Tibial nerve (tissue), 4 donors: ENCODE data around the gene TBC1D13.

Experiments
- CTCF ChIP-seq, 5 experiments: fragments of 200-600 bp in 3 of 5; fragments of 450-650 bp in 2 of 5; sonication (generic) in 3 of 5; IDR thresholded peaks; one replicate each; pipeline ENCODE4 v1.5.1; 2016 to 2019; ENCODE audit warnings: antibody characterized with exemption in 5 of 5, mild to moderate bottlenecking in 3 of 5, moderate library complexity in 2 of 5
- EP300 ChIP-seq, 2 donors: sonication (generic); formaldehyde crosslinking; IDR thresholded peaks; one replicate each; pipeline ENCODE4 v1.6.1; 2017; ENCODE audit warnings: antibody characterized with exemption in 2 of 2, mild to moderate bottlenecking in 1 of 2
- POLR2A ChIP-seq, 2 donors: fragments of 450-650 bp; IDR thresholded peaks; one replicate each; pipeline ENCODE4 v1.6.1; 2017; ENCODE audit warnings: antibody characterized with exemption in 2 of 2, mild to moderate bottlenecking in 2 of 2, moderate library complexity in 2 of 2

GRCh38 chr9:128810873-128811272 lies 23.8 kb downstream of the TBC1D13 start:
- no peak for TF ChIP-seq CTCF (IDR thresholded peaks at IDR 0.05)
- no peak for TF ChIP-seq EP300 (IDR thresholded peaks at IDR 0.05)
- no peak for TF ChIP-seq POLR2A (IDR thresholded peaks at IDR 0.05)
